Breast epithelium (tissue), 4 donors: ENCODE measurements around the gene CDCP1. TPM values are rescaled to one million over a fixed set of nuclear protein-coding genes. Genes with fewer than 3 reads are reported as not detected.

ENCODE experiments used
- DNase-seq, 2 donors: peaks; one replicate each; pipeline ENCODE4 v3.0.0-alpha.2; 2019; ENCODE audit warnings: low spot score in 2 of 2
- H3K27ac ChIP-seq, 2 donors: fragments of 200-600 bp; sonication (generic) in 1 of 2; one replicate each; pipeline ENCODE4 v1.5.1; 2016 to 2019; ENCODE audit warnings: mild to moderate bottlenecking in 1 of 2
- H3K27me3 ChIP-seq, 2 donors: fragments of 200-600 bp; sonication (generic) in 1 of 2; one replicate each; pipeline versions ENCODE4 v1.5.1 to v1.6.0; 2017 to 2019; ENCODE audit warnings: control low read depth in 1 of 2, mild to moderate bottlenecking in 1 of 2
- H3K36me3 ChIP-seq: fragments of 200-600 bp; one replicate; pipeline ENCODE4 v1.5.1; 2019
- H3K4me1 ChIP-seq, 2 donors: fragments of 200-600 bp; sonication (generic); one replicate each; pipeline ENCODE4 v1.5.1; 2016 to 2019; ENCODE audit warnings: control low read depth in 1 of 2
- H3K4me3 ChIP-seq, 3 donors: fragments of 200-600 bp; sonication (generic); 1 replicate in 2 of 3; 2 replicates in 1 of 3; pipeline ENCODE4 v1.5.1; 2016 to 2019; ENCODE audit warnings: mild to moderate bottlenecking in 3 of 3, moderate library complexity in 2 of 3
- H3K9me3 ChIP-seq, 2 donors: fragments of 200-600 bp; sonication (generic) in 1 of 2; one replicate each; pipeline ENCODE4 v1.5.1; 2016 to 2019; ENCODE audit warnings: control low read depth in 1 of 2
- POLR2A ChIP-seq: fragments of 450-650 bp; IDR thresholded peaks from one replicate; pipeline ENCODE4 v1.6.1; 2016; ENCODE audit warnings: antibody characterized with exemption, mild to moderate bottlenecking, moderate library complexity
- POLR2AphosphoS5 ChIP-seq, 3 donors: sonication (generic); formaldehyde crosslinking; IDR thresholded peaks; one replicate each; pipeline ENCODE4 v1.6.1; 2017; ENCODE audit warnings: antibody characterized with exemption in 3 of 3
- intact Hi-C: fragments of 100-400 bp; cut with DNase I; formaldehyde crosslinking; loops from one replicate; pipeline ENCODE4 v1.15.1; 2023; ENCODE audit warnings: low total_unique reads
- total RNA-seq, 3 donors: library from RNA; depleted of rRNA; stranded (reverse); fragments of >200 nt; gene quantifications; one replicate each; pipeline ENCODE4 v1.1.0, GENCODE V29; 2016
- TF ChIP-seq, protein P1 (sequence below), 3 donors: fragments of 450-650 bp; IDR thresholded peaks; one replicate each; pipeline ENCODE4 v1.5.1; 2016 to 2017; ENCODE audit warnings: antibody characterized with exemption in 3 of 3, mild to moderate bottlenecking in 3 of 3, moderate library complexity in 3 of 3

The CDCP1 gene
- total RNA-seq, 3 donors from 2014 or later, result 1.9 to 11.3 (median 8.5) TPM

DNA sequence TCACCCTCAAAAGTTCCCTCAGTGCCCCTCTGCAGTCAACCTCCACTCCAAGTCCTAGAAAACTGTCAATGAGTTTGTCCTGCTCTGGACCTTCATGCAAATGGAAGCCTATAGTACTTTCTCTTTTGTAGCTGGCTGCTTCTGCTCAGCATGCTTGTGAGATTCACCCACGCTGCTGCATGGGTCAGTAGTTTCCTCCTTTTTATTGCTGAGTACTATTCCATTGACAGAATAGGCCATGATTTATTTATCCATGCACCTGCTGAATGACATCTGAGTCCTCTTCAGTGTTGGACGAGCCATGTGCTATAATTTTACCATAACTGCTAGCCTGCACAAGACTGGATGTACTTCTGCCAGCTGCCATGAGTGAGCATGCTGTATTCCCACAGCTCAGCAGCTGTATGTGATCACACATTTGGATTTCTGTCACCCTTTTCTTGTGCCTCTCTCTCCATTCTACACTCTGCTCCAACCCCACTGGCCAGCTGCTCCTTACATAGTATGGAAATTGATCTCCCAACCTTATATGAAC lies 26.3 kb downstream of the CDCP1 start:
- no peak overlapping the region for H3K27ac ChIP-seq
- intact Hi-C loops, result no loop called here

DNA sequence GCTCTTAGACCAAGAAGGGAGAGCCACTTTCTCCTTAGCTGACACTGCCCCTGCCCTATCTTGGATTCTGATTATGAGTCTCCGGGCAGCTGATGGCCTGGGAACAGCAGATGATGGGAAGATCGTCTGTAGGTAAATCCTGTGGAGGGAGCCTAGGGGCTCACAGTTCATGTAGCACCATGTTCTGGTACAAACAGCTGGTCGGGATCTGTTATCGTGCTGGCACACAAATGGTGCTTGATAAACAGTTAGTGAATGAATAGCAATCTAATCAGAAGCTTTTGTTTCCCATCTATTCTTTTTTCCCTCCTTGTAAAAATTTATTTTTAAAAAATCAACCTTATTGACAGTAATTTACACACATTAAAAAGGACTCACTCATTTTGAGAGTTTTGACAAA lies 26.8 kb downstream of the CDCP1 start:
- Histone ChIP-seq H3K27ac (no peak overlapping the region), H3K9me3 (no peaks in the 10 kb centered on the region), H3K4me3 (no peak overlapping the region), H3K27me3 (no peaks in the 10 kb centered on the region), H3K36me3 (no peaks in the 10 kb centered on the region), H3K4me1 (no peaks in the 10 kb centered on the region)
- TF ChIP-seq POLR2A, result no peak
- TF ChIP-seq POLR2AphosphoS5 (IDR thresholded peaks at IDR 0.05), result no peak
- TF ChIP-seq, protein P1, sequence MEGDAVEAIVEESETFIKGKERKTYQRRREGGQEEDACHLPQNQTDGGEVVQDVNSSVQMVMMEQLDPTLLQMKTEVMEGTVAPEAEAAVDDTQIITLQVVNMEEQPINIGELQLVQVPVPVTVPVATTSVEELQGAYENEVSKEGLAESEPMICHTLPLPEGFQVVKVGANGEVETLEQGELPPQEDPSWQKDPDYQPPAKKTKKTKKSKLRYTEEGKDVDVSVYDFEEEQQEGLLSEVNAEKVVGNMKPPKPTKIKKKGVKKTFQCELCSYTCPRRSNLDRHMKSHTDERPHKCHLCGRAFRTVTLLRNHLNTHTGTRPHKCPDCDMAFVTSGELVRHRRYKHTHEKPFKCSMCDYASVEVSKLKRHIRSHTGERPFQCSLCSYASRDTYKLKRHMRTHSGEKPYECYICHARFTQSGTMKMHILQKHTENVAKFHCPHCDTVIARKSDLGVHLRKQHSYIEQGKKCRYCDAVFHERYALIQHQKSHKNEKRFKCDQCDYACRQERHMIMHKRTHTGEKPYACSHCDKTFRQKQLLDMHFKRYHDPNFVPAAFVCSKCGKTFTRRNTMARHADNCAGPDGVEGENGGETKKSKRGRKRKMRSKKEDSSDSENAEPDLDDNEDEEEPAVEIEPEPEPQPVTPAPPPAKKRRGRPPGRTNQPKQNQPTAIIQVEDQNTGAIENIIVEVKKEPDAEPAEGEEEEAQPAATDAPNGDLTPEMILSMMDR (IDR thresholded peaks at IDR 0.05), result no peak
- intact Hi-C loops, result no loop called here
- DNase-seq, result no peak

More for the DNA sequence above, 26.3 kb downstream of the CDCP1 start:
- DNase-seq, result no peak
- Histone ChIP-seq H3K9me3 (no peaks in the 10 kb centered on the region), H3K27me3 (no peaks in the 10 kb centered on the region), H3K4me3 (no peak overlapping the region), H3K36me3 (no peaks in the 10 kb centered on the region), H3K4me1 (no peaks in the 10 kb centered on the region)
- TF ChIP-seq POLR2AphosphoS5 (IDR thresholded peaks at IDR 0.05) (no peak), POLR2A (no peak)
- TF ChIP-seq, protein P1 (IDR thresholded peaks at IDR 0.05), result no peak

DNA sequence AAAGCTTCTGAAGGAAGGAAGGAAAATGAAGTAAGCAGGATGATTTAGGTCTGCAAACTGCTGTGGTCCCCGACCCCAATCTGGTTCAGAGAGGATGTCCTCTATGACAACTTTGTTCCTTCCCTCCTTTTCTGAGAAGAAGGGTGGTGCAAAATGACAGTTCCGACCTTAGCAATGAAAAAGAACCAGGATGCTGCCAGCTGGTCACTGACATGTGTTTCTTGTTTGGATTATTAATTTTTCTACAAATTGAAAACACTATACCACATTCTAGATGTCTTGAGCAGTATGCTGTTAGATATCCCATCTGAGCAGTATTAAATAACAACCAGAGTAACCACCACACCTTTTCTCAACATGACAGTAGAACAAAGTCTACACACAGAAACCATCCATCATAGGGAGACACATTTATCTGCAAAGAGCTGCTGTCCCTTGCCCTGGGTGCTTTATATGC lies 27.5 kb downstream of the CDCP1 start:
- intact Hi-C loops, result no loop called here

DNA sequence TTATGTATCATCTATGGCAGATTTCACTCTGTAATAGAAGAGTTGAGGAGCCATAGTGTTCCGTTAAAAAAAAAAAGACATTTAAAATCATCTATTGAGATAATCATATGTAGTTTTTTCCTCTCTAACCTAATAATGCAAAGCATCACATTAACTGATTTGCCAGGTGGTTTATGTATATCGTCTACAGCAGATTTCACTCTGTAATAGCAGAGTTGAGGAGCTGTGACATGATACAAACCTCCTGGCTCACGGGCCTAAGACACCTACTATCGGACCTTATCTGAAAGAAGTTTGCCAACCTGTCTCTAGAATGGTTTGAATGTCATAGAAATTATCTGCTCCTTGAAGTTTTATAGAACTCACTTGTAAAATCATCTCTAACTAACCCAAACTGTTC lies 29.8 kb downstream of the CDCP1 start:
- no peak for DNase-seq
- Histone ChIP-seq H3K4me1 (no peaks in the 10 kb centered on the region), H3K27me3 (no peaks in the 10 kb centered on the region), H3K27ac (no peak overlapping the region), H3K9me3 (no peaks in the 10 kb centered on the region), H3K4me3 (no peak overlapping the region), H3K36me3 (no peaks in the 10 kb centered on the region)
- TF ChIP-seq POLR2AphosphoS5 (IDR thresholded peaks at IDR 0.05), result no peak
- TF ChIP-seq, protein P1 (IDR thresholded peaks at IDR 0.05), result no peak
- TF ChIP-seq POLR2A, result no peak
- intact Hi-C loops, result no loop called here

More for the DNA sequence above, 27.5 kb downstream of the CDCP1 start:
- H3K27ac ChIP-seq, result no peak overlapping the region
- H3K9me3 ChIP-seq, result no peaks in the 10 kb centered on the region
- no peaks in the 10 kb centered on the region for H3K4me1 ChIP-seq
- no peaks in the 10 kb centered on the region for H3K36me3 ChIP-seq
- TF ChIP-seq POLR2A (no peak), POLR2AphosphoS5 (IDR thresholded peaks at IDR 0.05) (no peak)
- TF ChIP-seq, protein P1 (IDR thresholded peaks at IDR 0.05), result no peak
- no peaks in the 10 kb centered on the region for H3K27me3 ChIP-seq
- H3K4me3 ChIP-seq, result no peak overlapping the region
- no peak for DNase-seq

DNA sequence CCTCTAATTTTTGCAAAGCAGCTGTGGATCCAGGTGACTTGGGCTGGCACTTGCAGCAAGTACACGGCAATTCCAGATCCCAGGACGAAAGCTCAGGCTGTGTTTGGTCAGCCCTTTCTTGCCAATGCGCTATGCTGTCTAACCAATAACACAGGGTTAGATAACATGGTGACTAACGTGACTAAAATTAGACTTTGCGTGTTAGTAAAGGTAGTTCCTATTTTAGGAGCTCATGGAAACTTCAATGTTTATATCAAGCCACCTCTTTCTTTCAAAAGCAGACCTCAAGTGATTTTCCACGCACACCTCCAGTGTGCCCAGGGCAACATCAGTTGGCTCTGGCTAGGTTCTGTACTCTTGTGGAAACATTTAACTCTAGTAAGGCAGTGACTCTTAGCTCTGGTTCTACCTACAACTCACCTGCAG lies 32.5 kb downstream of the CDCP1 start:
- Histone ChIP-seq H3K9me3 (no peaks in the 10 kb centered on the region), H3K4me1 (no peaks in the 10 kb centered on the region), H3K36me3 (no peaks in the 10 kb centered on the region), H3K4me3 (no peak overlapping the region), H3K27me3 (no peaks in the 10 kb centered on the region), H3K27ac (no peak overlapping the region)
- DNase-seq, result no peak
- TF ChIP-seq, protein P1 (IDR thresholded peaks at IDR 0.05), result no peak
- TF ChIP-seq POLR2A (no peak), POLR2AphosphoS5 (IDR thresholded peaks at IDR 0.05) (no peak)
- intact Hi-C loops, result no loop called here
